ENCODE measurements around the gene NTNG1.
A peak's percentile ranks its signal among the peaks of the same experiment; 100 is the strongest.
"Not testable (repeated sequence)": the region's sequence is repeated elsewhere in the genome, so short reads cannot be mapped to it uniquely, and the experiment has no call there.

Gene NTNG1

DNA sequence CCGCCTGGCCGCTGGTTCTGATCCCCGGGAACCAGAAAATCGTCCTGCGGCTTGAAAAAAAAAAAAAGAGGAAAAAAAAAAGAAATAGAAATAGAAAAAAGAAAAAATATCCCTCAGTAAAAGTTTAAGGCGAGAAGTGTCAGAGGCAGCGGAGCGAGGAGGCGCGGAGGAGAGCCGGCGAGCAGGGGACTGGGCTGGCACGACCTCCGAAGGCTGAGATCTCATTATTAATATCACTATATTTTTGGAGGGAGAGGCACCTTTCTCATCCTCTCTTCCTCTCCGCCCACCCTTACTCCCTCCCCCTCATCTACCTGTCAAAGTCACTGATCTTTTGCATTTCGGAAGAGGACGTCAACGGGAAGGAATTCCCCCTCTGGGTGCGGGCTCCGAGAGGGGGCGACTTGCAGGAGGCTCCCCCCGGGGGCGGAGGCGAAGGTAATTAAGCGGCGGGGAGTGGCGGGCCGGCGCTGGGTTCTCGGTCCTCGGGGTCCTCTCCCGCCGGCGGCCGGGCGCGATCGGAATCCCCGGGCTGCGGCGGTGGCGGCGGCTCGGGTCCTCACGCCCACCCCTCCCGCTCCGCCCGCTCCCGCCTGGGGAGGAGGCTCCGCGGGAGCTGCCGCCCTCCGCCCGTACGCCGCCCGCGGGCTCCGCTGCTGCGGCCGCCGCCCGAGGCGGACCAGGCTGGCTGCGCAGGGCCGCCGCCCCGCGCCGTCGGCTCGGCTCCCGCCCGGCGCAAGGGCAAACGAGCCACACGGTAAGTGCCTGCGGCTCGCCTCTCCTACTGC, at the start of gene NTNG1:
TSS of gene NTNG1 (plus strand) at position 337 of the 788 bp plus-strand sequence.
- peak; percentile 9 to 19 for DNase-seq

DNA sequence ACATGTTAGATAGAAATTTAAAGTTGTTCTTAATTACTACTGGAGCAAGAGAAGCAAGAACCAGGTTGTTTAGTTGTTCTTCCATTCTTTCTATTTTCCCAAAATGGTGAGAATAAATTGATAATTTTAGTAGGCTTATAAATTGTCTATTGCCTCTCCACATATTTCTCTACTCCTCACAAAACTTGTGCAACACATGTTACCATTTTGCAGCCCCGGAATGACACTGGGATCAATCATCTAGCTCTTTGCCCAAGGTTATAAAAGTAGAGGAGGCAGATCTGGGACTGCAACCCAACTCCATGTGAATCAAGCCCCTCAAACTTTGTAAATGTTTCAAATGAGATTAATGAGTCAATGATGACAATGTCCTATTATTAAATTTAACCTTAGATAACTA, 49.4 kb upstream of the NTNG1 start:
- no peak for DNase-seq

DNA sequence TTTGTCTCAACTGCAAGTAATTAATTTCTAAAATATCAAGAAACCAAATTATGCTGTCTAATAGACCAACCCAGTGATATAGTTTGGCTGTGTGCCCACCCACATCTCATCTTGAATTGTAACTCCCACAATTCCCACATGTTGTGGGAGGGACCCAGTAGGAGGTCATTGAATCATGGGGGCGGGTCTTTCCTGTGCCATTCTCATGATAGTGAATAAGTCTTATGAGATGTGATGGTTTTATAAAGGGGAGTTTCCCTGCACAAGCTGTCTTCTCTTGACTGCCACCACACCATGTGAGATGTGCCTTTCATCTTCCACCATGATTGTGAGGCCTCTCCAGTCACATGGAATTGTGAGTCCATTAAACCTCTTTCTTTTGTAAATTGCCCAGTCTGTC, 47.4 kb upstream of the NTNG1 start:
- DNase-seq = not testable (repeated sequence)

DNA sequence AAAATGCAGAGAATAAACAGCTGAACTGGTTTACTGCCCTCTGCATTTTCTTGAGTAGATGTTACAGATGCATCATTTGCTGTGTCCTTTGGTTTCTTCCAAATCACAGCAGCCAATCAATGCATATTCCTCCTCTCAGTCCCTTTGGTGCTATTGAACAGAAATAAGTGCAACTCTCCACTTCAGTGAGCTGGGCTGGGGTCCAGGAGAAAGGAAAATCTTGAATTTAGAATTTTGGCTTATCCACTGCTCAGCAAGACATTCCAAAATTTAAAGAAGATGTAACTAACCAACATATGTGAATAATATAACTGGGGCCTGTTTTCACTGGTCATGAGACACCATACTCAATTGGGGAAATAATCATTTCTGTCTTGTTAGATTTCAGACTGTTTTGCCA, 45.2 kb upstream of the NTNG1 start:
- DNase-seq = no peak

DNA sequence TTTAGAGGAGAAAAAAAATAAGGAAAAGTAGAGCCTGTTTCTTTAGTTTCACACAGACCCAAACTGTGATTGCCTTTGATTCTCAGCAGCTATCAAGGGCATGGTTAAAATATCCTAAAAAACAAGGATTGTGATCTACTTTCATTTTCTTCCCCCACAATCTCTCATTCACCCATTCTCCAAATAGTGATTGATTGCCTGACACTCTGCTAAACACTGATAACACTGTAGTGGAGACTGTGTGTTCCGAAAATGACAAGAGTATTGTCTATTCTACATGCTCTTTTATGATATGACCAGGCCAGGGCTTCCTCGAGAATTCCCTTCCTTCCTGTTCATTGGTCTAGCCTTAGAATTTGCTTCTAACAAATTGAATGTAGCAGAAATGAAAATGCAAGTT, 44.1 kb upstream of the NTNG1 start:
- DNase-seq = no peak

DNA sequence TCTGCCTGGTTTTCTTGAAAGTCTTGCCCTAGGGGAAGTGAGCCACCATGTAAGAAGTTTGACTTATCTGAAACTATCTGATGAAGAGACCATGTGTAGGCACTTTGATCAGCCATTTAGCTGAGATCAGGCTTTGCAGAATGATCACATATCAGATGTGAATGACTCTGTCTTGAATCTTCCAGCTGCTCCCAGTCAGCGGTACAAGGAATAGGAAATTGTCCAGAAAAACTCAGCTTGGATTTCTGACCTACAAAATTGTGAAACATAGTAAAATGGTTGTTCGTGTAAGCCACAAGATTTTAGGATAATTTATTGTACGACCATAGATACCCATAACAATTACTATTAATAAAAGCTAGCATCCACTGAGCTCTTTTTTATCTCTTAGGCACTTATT, 41.9 kb upstream of the NTNG1 start:
- no peak for DNase-seq

DNA sequence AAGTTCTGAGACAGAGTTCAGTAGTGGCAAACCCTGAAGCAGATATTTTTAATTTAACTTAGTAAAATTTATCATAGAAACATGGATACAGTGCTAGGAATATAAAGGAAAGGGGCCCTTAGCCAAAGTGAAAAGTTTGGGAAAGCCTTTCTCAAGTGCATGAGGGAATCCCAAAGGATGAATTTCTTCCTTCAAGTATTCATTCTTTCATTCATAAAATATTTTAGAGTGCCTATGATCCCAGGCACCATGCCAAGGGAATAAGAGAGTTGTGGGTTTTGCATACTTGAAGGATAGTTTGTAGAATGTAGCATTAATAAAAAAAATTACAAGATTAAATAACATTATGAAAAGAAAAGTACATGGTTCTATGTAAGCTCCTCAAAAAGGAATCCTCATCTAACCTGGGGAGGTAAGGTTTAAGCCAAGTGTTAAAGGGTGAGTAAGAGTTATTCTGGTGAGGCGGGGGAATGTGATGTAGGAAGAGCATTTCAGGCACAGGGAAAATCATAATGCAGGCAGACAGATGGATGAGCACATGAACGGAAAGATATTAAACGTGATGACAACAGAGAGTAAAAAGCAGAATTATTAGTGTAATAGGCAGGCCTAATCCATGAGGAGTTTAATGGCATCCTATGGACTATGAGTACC, 40.4 kb upstream of the NTNG1 start:
- DNase-seq = no peak

DNA sequence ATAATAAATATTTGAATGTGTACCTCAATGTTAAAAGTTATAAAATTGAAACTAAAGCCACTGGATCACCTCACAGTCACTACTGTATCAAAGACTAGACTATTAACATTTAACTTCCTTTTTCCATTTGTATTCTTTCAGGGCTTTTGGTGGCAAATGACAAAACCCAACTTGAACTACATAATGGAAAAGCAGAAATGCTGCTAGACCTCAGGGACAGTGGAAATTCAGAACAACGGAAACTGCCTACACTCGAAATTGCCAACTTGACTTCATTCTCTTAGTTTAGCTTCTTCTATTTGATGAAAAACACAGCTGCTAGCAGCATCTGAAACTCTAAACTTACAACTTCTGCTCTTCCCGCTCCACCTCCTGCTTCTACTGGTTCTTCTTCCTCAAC, 34.9 kb upstream of the NTNG1 start:
- DNase-seq = no peak

DNA sequence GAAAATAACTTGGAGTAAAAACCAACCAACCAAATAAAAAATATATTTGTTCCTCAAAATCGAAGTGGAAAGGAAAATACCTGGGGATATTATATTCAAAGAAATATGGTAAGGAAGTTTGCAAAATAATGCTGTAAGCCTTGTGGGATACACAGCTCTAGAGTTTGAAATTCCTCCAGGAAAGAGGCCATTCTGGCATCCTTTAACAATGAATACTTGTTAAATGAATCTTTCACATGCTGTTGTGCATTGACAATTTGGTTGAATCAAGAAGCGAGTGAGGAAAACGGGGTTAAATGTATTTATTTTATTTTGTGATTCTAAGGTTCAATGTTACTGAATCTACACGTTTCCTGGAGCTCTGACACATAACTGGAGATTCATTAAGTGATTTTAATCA, 30.5 kb upstream of the NTNG1 start:
- no peak for DNase-seq

DNA sequence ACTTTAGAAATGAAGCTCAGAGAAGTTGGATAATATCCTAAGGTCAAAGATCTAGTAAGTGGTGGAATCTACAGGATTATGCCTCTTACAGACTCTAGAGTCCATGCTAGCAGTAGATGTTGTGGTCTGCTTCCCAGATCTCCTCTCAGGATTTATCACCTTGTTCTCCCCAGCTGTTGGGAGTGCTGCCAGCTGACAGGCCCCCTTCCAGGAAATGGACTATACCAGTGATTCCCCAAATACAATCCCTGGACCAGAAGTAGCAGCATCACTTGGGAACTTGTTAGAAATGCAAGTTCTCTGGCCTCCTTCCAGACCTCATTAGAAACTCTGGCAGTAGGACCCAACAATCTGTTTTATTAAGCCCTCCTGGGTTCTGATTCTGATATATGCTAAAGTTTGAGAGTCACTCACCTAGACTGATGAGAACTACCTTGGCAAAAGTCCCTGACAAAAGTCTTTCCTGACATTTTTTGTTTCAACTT, 24.5 kb upstream of the NTNG1 start:
- no peak for DNase-seq

DNA sequence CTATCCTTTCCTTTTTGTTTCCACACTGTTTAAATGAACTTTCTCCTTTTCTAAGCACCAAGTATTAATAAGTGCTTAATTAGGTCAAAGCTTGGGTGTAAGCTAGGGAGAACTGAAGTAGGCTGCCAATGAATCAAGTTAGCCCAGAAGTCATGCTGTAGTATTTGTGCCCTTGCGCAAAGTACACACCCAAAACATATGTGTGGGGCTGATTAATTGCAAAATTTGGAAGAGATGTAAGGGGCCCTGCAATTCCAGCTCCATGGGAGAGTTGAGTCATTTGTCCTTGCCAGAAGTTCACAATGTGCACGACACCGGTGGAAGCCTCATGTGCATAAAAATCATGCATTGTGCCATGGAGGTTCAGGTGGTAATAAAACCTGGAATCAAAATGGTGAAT, 18.6 kb upstream of the NTNG1 start:
- no peak for DNase-seq

DNA sequence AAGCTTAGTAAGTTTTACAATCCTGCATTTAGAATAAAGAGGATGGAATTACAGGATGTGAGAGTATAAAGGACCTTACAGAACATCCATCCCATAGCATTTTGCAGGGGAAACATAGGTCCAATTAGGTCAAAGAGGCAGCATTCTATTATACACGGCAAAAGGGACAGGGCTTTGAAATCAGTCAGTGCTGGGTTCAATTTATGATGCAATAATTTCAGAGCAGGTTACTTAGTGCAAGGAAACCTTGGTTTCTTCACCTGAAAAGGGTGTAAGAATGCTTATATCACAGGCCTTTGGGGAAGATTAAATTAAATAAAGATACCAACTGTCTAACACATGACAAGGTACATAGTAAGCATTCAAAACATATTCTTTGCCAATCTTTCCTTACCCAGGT, 17.1 kb upstream of the NTNG1 start:
- DNase-seq = no peak

DNA sequence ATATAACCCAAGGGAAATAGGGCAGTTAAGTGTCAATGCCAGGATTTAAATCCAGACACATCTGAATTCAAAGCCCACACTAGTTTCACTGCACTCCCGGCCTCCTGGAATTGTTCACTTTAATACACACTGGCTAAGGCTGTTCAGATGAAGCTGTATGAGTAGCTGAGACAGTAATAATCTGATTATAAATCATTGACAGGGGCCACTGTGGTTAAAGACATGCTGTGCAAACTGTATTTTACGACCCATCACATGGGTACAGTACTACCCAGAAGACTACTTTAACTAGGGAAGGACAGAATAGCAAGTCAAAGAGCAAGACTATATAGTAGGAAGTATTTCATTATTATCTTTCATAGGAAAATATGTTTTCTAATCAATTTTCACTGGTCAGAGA, 16.1 kb upstream of the NTNG1 start:
- DNase-seq = no peak

DNA sequence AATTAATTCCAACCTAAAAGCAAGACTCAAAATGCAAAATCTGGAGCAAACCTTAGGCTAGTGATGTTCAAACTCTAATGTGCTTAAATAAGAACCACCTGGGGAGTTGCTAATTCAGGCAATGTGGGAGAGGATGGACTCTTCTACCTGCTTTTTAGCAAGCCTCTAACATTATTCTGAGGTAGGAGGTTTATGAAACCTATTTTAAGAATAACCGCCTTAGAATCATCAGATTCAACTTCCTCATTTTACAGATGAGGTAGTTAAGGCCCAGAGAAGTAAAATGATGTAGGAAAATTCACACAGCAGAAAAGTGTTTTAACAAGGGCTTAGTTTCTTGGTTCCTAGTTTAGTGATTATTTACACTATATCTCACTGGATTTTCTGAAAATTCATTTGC, 8.6 kb upstream of the NTNG1 start:
- DNase-seq = no peak

DNA sequence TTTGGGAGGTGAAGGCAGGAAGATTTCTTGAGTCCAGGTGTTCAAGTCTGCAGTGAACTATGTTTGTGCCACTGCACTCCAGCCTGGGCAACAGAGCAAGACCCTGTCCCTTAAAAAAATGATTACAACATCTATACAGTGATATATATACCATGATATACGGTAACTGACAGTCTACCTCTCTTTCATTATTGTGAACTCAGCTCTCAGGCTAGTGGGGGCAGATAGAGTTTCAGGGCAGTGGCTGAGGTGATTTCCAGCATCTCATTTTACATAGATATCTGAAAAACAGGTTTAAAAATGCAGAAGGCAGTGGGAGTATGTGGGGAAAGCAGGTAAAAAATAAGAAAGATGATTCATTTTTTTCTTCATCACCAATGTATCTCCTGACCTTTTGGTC, 8.1 kb upstream of the NTNG1 start:
- DNase-seq = no peak

DNA sequence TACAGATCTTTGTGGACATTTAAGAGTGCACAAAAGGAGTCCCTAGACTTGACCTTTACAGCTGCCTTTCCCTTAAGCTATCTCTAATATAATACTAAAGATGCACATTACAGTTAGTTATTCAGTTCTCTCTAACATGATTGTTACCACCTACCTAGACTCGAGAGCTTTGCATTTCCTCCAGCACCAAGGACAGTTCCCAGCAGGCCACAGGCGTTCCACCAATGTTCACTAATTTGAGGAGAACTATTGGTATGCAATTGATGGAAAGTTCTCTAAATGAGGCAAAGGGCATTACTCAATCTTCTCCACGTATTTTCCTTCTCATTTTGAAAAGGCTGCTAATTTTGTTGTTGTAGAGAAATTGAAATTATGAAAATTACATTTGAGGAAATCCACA, 5.4 kb upstream of the NTNG1 start:
- peak in 1 of 2 donors; percentile 8 for DNase-seq

DNA sequence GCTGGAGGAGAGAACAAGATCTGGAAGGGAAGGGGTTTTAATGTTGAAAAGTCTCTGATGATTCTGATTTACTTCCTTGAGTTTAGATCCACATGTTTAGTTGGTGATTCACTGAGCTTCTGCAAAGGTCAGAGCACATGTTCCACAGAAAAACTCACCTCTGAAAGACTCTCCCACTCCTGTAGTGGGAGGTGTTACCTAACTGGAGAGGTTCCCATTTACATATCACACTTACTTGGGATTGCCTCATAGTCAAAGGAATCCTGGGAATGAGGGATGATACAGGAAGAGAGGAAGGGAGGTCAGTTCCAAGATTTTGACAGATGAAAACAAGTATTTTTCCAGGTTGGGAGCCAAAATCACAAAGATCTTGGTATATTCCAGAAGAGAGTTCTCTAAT, 2.7 kb upstream of the NTNG1 start:
- no peak for DNase-seq

DNA sequence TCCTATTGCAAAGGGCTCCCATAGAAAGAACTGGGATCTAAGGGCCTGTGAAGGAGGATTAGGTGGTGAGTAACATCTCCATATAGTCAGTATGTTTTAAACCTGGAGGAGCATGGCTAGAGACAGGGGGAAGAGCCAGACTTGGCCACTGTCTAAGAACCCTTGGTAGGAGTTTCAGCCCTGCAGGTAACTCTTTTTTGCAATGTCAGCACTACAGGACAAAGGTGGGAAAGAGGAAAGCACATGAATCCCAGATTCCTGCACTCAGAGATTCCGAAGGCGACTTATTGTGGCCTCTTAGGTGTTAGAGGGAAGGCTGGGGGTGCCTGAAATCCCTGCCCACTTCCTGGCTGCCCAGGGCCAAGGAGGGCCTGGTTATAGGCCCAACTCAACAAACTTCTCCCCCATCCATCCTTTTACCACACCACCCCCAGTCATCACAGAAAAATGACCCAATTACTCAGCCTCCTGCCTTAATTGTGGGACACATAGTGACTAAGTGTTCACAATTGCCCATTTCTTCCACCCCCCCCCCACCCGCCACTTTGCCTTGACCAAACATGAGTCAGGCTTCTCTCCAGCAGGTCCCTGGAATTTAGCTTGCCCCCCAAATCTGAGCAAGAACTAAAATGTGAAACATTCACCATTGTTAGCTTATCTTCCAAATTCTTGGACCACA, 1.9 kb upstream of the NTNG1 start:
- no peak for DNase-seq

DNA sequence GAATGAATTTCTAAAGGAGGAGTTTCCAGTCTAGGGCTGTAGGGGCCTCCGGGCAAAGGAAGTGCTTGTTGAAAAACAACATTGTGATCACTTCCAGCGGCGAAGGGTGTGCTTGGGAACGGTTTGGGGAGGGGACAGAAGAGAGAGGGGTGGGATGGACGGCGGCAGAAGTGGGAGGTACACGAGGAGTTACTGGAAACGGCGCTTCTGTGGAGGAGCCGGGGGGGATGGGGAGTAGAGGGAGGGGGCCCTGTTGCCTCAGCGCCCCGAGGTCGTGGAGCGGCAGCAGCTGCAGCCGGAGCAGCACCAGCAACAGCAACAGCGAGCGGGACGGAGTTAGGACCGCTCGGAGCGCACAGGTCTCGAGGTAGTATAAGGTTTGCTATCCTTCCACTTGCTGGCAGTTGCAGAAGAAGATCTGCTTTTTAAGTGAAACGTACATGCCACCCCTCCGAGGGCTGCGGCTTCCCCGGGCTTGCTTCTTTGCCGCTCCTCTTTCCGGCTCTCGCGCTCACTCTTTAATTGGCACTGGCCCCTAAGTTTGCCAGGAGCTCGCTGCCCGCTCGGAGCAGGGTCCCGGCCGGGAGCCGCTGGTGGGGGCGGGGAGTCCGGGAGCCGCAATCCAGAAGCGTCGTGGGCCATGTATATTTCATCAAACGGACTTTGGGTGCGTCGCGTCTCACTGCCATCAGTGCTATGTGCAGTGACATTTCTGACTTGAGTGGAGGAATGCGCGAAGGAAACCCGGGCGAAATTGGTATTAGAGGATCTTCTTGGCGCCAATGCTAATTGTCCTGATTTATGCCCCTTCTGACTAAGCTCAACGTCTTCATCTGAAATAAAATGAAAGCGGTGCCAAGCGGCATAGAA, 771 bp upstream of the NTNG1 start:
- peak in 1 of 2 donors; percentile 2 for DNase-seq

DNA sequence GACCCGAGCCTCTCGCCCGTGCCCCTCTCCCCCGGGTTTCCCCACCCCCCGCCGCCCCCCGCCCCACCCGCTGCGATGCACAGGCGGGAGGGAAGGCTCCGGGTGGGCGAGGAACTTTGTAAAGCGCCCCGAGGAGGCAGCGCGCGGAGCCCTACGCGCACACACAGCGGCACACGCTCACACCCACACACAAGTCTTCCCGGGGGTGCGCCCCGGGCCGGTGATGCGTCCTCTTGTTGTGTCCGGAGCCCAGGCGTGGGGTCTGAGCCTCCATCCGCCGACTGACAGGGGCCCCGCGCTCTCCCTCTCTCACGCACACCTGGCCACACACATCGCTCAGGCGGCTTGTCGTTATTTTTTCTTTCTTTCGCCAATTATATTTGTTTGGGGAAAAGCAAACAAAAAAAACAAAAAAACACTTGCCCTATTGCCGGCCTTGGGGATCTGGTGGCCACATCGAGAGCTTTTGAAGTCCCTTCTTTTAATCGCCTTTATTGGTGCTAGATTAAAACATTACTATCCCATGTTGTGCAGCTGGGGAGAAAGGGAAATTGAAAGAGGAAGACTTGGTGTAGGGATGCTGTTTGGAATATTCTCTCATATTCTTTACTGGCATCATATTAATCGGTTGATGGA, 770 bp downstream of the NTNG1 start:
- peak in 1 of 2 donors; percentile 4 for DNase-seq

DNA sequence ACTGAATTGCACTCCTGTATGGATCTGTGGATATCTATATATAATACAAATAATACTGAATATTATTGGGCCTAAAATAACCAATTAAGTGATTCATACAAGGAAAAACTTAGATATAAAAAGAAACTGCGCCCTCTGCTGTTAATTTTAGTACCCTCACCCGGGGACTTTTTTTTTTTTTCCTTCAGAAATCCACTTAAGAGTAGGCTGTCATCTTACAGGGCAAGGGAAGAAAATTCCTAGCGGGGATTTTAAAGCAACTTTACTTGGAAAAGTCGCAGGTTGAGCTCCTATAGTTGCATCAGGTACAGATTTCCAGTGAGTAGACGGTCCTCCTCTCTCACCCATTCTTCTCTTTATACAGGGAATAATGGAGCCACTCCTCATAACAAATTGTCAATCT, 1.3 kb downstream of the NTNG1 start:
- DNase-seq = peak in 1 of 2 donors; percentile 25

DNA sequence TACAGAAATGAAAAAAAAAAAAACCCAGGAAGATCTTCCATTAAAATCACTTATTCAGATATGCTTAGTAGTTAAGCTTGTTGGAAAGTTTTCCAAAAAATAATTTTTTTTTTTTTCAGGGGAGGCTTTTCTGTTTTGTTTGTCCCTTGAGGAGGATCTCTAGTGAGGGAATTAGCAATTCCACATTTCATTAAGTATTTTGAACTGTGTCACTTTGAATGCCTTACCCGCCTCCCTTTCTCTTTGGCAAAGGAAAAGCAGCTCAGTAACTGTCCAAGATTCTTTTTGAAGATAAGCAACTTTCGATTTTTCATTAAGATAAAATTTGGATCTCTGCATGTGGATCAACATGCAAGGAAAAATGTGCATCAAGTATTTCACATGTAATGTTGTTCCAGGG, 1.8 kb downstream of the NTNG1 start:
- DNase-seq = no peak
